NOMO-1 (cell line): ENCODE data around the gene MRGPRG.

Experiments used
- DNase-seq, 2 experiments: peaks; one replicate each; lab custom pipeline; 2025; ENCODE audit not compliant: unreplicated experiment in 2 of 2; lab: John Stamatoyannopoulos, UW

The MRGPRG gene

DNA sequence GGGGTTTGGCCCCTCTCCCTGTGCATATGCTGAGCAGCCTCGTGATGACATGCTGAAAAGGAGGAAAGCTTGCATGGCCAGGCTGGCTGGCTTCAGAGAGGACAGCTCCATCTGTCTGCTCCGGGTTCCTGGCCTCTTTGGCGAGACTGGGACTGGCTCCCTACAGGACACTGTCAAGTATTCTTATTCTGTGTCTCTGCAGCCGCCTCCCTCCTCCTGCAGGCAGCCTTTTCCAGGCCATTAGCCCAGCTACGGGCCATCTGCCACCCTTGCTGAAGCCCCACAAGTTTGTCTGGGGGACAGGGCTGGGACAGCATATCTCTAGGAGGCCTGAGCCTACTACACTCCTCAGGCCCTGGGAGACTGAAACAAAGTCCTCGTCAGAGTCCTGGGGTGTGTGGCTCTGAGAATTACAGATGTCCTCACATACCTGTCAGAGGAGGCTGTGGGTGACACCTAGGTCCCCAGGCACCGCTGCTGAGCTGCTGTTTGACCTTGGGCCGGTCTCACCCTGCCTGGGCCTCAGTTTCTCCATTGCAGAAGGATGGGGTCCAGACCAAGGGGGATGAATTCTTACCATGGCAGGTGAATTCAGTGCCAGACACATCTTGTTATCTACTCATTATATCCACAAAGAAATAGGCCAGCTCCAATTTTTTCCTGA, 11.0 kb downstream of the MRGPRG start:
- DNase-seq: no peak

DNA sequence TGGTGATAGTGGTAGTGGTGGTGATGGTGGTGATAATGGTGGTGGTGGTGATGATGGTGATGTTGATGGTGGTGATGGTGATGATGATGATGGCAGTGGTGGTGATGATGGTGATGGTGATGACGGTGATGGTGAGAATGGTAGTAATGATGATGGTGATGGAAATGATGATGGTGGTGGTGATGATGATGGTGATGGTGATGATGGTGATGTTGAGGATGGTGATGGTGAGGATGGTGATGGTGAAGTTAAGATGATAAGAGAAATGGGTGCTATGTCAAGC, 11.8 kb downstream of the MRGPRG start:
- no peak for DNase-seq

DNA sequence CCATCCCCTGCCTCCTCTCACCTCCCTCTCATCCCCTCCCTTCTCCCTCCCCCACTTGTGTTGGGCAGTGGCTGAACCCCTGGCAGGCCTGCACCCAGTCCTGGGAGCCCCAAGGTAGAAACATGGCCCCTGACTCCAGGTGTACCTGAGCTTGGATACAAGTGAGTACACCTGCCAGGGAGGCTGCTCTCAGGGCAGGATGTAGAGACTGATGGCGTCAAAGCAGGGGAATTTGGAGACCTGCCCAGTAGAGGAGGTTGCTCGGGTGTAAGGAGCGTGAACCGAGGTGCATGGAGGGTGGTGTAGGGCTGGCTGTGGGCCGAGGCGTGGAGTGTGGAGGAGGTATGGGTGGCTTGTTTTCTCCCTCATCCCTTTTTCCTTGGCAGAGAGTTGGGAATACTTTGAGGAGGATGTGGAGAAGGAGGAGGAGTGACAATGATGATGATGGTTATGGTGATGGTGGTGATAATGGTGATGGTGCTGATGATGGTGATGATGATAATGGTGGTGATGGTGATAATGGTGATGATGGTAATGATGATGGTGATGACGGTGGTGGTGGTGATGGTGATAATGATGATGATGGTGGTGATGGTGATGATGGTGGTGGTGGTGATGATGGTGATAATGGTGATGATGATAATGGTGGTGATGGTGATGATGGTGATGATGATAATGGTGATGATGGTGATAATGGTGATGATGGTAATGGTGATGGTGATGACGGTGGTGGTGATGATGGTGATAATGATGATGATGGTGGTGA, 12.3 kb downstream of the MRGPRG start:
- DNase-seq: no peak

- DNase-seq: no peak
These were observed 13.1 kb downstream of the MRGPRG start for GRCh38 chr11:3205261-3206155.

DNA sequence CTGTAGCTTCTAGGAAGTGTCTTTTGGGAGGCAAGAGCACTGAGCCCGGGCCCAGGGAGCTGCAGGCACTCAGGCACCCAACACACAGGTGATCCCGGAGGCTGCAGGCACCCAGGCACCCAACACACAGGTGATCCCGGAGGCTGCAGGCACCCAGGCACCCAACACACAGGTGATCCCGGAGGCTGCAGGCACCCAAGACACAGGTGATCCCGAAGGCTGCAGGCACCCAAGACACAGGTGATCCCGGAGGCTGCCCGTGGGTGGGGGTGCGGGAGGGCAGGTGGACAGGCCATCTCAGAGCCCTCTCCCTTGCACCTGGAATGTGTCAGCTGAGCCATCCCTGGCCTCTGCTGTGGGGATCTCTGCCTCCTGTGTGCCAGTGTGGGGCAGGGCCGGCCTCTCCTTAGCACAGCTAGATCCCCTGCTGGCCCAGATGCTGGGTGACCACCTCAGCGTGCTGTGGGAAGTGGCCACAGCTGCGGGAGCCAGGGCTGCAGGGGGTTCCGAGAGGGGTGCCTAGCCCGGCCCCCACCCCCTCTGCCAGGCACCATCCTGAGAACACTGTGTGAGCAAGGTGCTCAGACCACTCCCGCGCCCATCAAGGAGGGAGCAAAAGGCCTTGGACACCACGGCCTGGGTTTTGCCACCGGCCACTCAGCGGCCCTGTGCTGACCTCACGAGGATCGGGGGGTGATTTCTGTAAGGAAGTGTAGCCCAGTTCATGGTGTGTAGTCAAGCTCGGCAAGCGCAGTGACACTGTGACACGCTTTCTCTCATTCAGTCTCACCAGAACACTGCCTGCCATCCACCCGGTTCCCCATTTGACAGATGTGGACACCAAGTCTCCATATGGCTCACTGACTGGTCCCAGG, 14.2 kb downstream of the MRGPRG start:
- no peak for DNase-seq

- no peak for DNase-seq
These were observed 15.2 kb downstream of the MRGPRG start for GRCh38 chr11:3203221-3204043.

- DNase-seq: no peak
These were observed 15.9 kb downstream of the MRGPRG start for GRCh38 chr11:3202759-3203158.

DNA sequence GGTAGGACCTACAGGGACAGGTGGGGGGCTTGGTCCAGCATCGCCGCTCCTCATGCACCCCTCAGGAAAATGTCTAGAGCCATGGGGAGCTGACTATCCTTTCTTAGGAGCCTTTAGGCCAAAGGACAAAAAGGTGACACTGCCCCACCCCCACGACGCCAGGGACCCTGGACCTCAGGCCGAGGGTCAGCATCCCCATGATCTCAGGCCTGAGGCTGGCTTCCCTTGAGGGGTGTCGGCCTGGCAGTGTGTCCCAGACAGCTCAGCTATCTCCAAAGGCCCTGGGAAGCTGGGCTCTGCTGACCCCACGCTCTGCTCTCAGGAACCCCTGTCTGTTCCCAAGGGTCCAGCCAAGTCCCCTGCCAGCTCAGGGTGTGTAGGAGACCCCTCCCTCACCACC, 16.3 kb downstream of the MRGPRG start:
- no peak for DNase-seq

DNA sequence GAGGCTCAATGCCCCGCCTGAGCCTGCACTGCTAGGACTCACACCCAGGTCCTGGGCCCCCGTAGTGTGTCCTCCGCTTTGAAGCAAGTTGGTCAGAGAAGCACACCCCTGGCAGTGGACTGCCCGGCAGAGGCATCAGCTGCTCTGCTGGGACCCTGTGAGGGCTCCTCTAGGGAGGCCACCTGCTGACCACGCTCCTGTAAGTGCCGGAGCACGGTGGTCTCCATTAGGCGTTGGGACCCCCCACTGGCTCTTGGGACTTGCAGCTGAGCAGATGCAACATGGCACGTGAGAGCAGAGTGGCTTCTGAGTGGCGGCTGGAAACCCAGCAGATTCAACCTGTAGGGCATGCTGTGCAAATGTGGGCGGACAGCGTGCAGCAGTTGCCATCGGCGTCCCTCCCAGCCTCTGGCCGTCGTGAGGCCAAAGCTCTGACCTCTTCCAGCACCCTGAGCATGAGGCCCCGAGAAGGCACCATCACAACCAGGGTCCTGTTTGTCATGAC, 16.9 kb downstream of the MRGPRG start:
- DNase-seq: no peak

- no peak for DNase-seq
These were observed 17.5 kb downstream of the MRGPRG start for GRCh38 chr11:3201112-3201581.

DNA sequence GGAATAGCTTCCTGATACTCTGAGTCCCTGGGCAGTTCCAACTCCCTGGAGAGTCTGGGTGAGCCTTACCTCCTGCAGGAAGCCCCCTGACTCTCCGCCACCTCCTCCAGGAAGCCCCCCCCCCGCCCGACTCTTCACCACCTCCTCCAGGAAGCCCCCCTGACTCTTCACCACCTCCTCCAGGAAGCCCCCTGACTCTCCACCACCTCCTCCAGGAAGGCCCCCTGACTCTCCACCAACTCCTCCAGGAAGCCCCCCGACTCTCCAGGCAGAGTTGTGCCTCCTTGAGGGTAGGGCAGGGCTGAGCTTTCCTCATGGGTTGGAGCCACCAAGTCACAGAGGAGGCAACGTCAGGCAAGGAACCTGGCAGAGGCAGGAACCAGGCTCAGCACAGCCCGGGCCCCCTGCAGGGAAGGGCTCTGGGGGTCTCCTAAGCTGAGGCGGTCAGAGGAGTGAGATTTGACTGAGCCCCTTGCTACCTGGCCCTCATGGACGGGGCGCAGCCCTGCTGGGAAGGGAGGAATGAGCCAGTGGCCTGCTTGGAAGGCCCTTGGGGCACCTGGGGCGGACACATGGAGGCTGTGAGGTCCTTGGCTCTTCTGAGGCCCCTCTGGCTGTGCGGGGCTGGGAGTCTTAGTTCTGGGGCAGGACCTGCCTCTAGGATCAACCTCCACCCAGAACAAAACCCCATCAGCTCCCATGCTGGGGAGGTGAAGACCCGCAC, 18.1 kb downstream of the MRGPRG start:
- DNase-seq: no peak

- DNase-seq: no peak
These were observed 18.9 kb downstream of the MRGPRG start for GRCh38 chr11:3199537-3200295.

- no peak for DNase-seq
These were observed 19.8 kb downstream of the MRGPRG start for GRCh38 chr11:3198815-3199214.

DNA sequence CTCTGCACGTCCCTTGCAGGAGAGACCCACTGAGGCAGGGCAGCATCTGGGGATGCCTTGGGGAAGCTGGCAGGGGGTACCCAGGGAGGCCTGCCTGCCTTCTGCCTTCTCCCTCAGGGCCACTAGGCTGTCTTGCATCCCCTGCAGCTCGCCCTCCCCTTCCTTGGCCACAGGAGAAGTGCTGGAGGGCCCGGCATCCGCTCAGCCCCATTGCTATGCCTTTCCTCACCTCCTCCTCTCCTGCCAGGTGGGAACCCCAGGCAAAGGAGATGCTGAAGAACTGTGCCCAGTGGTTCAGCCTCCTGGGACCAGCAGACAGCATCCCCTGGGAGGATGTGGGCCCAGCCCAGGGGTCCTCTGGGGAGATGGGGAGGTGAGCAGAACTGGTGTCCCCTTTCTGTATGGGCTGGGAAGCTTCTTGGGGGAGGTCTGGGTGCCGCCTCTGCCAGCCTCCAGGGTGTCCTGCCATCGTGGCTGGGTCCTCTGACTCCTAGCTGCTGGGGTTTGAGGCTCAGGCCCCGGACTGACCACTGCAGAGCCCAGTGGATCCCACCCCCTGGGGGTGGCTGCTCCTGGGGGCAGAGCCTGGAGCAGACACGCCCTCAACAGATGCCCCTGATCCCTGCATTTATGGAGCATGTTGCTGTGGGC, 20.6 kb downstream of the MRGPRG start:
- no peak for DNase-seq

DNA sequence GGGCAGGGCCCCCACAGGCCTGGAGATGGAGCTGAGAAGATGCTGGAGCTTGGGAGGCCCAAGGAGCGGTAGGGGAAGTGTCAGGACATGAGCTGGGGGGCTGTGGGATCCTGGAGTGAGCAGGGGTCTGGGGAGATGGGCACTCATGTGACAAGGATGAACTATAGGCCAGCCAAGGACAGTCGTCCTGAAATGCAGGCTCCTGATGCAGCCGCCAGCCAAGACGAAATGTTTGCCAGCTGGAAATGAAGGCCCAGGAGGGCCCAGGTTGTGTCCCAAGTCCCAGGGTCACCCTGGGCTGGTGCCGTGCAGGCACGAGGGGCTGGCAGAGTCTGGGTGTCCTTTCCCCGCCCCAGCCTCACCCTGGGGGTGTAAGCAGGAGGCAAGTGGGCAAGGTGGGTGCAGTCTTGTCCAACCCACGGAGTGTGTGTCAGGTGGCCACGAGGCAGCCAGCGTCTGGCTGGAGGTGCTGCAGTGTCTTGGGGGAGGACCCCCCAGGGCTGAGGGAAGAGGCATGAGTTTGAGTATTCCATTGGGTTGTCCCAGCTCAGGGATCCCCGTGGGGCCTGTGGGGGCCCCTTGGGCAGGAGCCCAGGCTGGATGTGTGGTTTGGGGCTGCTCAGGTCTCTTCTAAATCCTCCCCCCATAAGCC, 21.4 kb downstream of the MRGPRG start:
- no peak for DNase-seq

- no peak for DNase-seq
These were observed 22.2 kb downstream of the MRGPRG start for GRCh38 chr11:3196161-3197043.
